ENCODE results near the gene SMIM10L2A. TPM values are rescaled to one million over a fixed set of nuclear protein-coding genes. Genes with fewer than 3 reads are reported as not detected.
A peak's percentile ranks its signal among the peaks of the same experiment; 100 is the strongest.

Gene SMIM10L2A
- total and polyA plus RNA-seq, 2 experiments from 2014 or later = 1.4 to 5.6 TPM

GRCh38 chrX:135453381-135453780 lies 31.6 kb downstream of the SMIM10L2A start:
- H3F3A ChIP-seq (replicated peaks; ENCODE audit: low read depth) = no peaks in the 10 kb centered on the region
- TF ChIP-seq ZNF331 (CRISPR knock-in tag; IDR thresholded peaks at IDR 0.05; ENCODE audit: low read depth) = no peak
- TF ChIP-seq CTCF (conservative IDR thresholded peaks at IDR 0.05; ENCODE audit: low read depth in 2 of 2) = peak; percentile 53 to 59
- H3K79me2 ChIP-seq (replicated peaks; ENCODE audit: insufficient read depth) = no peaks in the 10 kb centered on the region
- no peaks in the 10 kb centered on the region for H3K9me2 ChIP-seq (ENCODE audit: insufficient read depth)
- peaks cover 5% of the 10 kb centered on the region; the same call in 1 of the 3 replicates for H3K36me3 Mint-ChIP-seq (ENCODE audit: low read depth)
- peak; percentile 56 for DNase-seq (ENCODE audit: low spot score)
- 0 out of 2 replicates have a peak, but pooled peaks cover 4% of the 10 kb centered on the region for H3K4me1 ChIP-seq (ENCODE audit: insufficient read depth)
- H3K36me3 ChIP-seq (ENCODE audit: insufficient read depth) = no peaks in the 10 kb centered on the region
- H4K20me1 ChIP-seq (replicated peaks; ENCODE audit: insufficient read depth) = no peaks in the 10 kb centered on the region
- H3K4me2 ChIP-seq = no peak overlapping the region
- H3K27ac Mint-ChIP-seq = no peak overlapping the region; the same call in 1 of the 2 replicates
- no peaks in the 10 kb centered on the region for H3K27me3 Mint-ChIP-seq (ENCODE audit: insufficient read depth, low read depth, poor library complexity)
- peaks cover 12% of the 10 kb centered on the region for H3K4me1 Mint-ChIP-seq
- peak; percentile 27; the same call in 2 of the 3 replicates for ATAC-seq
- H3K4me3 ChIP-seq = no peak overlapping the region
- no peak overlapping the region for H2AFZ ChIP-seq
- H3K27me3 ChIP-seq (ENCODE audit: insufficient read depth) = no peaks in the 10 kb centered on the region
- no peak overlapping the region for H3K27ac ChIP-seq (ENCODE audit: low read depth)
- no peak overlapping the region for H3K4me3 Mint-ChIP-seq
- H3K9me3 Mint-ChIP-seq = peaks cover 12% of the 10 kb centered on the region

- Histone ChIP-seq H3K36me3 (ENCODE audit: insufficient read depth) (no peaks in the 10 kb centered on the region), H4K20me1 (replicated peaks; ENCODE audit: insufficient read depth) (no peaks in the 10 kb centered on the region), H3F3A (replicated peaks; ENCODE audit: low read depth) (no peaks in the 10 kb centered on the region), H3K27me3 (ENCODE audit: insufficient read depth) (no peaks in the 10 kb centered on the region), H2AFZ (peak overlapping the region; percentile 38; the same call in 1 of the 2 replicates), H3K79me2 (replicated peaks; ENCODE audit: insufficient read depth) (no peaks in the 10 kb centered on the region), H3K4me2 (no peak overlapping the region), H3K4me3 (no peak overlapping the region), H3K4me1 (ENCODE audit: insufficient read depth) (0 out of 2 replicates have a peak, but pooled peaks cover 4% of the 10 kb centered on the region), H3K9me2 (ENCODE audit: insufficient read depth) (no peaks in the 10 kb centered on the region), H3K27ac (ENCODE audit: low read depth) (no peak overlapping the region)
- Mint-ChIP-seq H3K36me3 (ENCODE audit: low read depth) (peaks cover 5% of the 10 kb centered on the region; the same call in 1 of the 3 replicates), H3K27ac (no peak overlapping the region), H3K4me3 (no peak overlapping the region), H3K9me3 (peaks cover 12% of the 10 kb centered on the region), H3K4me1 (peaks cover 12% of the 10 kb centered on the region), H3K27me3 (ENCODE audit: insufficient read depth, low read depth, poor library complexity) (no peaks in the 10 kb centered on the region)
- DNase-seq (ENCODE audit: low spot score) (peak; percentile 26), ATAC-seq (no peak)
- TF ChIP-seq EZH2 (IDR thresholded peaks at IDR 0.05; ENCODE audit: low read depth, unreplicated experiment) = no peak
- no peak for TF ChIP-seq NANOG (IDR thresholded peaks at IDR 0.05; ENCODE audit: borderline replicate concordance)
- TF ChIP-seq EZH2phosphoT487 (IDR thresholded peaks at IDR 0.05; ENCODE audit: unreplicated experiment) = no peak
- no peak for TF ChIP-seq JUNB (IDR thresholded peaks at IDR 0.05; ENCODE audit: unreplicated experiment)
- TF ChIP-seq ZNF331 (CRISPR knock-in tag; IDR thresholded peaks at IDR 0.05; ENCODE audit: low read depth) = no peak
- TF ChIP-seq CREB1 (CRISPR knock-in tag; IDR thresholded peaks at IDR 0.05; ENCODE audit: low read depth) = no peak
- TF ChIP-seq ETS1 (IDR thresholded peaks at IDR 0.05) = no peak
- no peak for TF ChIP-seq CTCF (conservative IDR thresholded peaks at IDR 0.05; ENCODE audit: low read depth in 2 of 2)
- no peak for TF ChIP-seq REST (IDR thresholded peaks at IDR 0.05; ENCODE audit: unreplicated experiment)
- TF ChIP-seq ZNF114 (CRISPR knock-in tag; IDR thresholded peaks at IDR 0.05) = no peak
- TF ChIP-seq STAT1 (IDR thresholded peaks at IDR 0.05; ENCODE audit: unreplicated experiment) = no peak
- TF ChIP-seq POLR2AphosphoS5 (IDR thresholded peaks at IDR 0.05; ENCODE audit: low read depth) = no peak
Measured at GRCh38 chrX:135454816-135455215, 33.1 kb downstream of the SMIM10L2A start.

Measured in GM23338 (cell line).